Endothelial cell of umbilical vein (primary cell): Measurements from ENCODE around the gene POLA1. TPM values are rescaled to one million over a fixed set of nuclear protein-coding genes. Genes with fewer than 3 reads are reported as not detected.

Experiments
- BruUV-seq: library from RNA; stranded (reverse); fragments of 400-500 nt; replicated peaks from 2 replicates; lab custom pipeline; 2021; lab: Mats Ljungman, UMichigan
- CTCF ChIA-PET: fragments of 300-600, 350-600 bp; sonication (Branson Sonifier 250); formaldehyde crosslinking; loops from one replicate; lab custom pipeline; 2021; ENCODE audit warnings: antibody characterized with exemption, inconsistent platforms; lab: Charles Lee
- POLR2A ChIA-PET: fragments of 300-600, 350-600 bp; sonication (Branson Sonifier 250); formaldehyde crosslinking; loops from one replicate; lab custom pipeline; 2021; ENCODE audit warnings: antibody characterized with exemption, inconsistent platforms; lab: Charles Lee
- DNase-seq: peaks from one replicate; pipeline ENCODE4 v3.0.0-alpha.2; 2011; ENCODE audit warnings: low read depth, low spot score
- FAIRE-seq: peaks from 2 replicates; lab custom pipeline; 2011; peaks lifted over from hg19 to GRCh38; lab: Jason Lieb, UNC
- H2AFZ ChIP-seq: 2 replicates; pipeline ENCODE4 v1.6.0; 2012; ENCODE audit warnings: low read depth, low read length, control low read depth, inconsistent platforms
- H3K27ac ChIP-seq: 2 replicates; pipeline ENCODE4 v1.5.1; 2011; ENCODE audit warnings: low read depth, mild to moderate bottlenecking, control low read depth, low read length, moderate library complexity; ENCODE audit not compliant: insufficient read depth
- H3K27me3 ChIP-seq, 2 experiments: 2 replicates each; pipeline versions ENCODE4 v1.6.0 to v1.6.1; 2011; ENCODE audit warnings: low read length in 2 of 2, mixed read lengths in 1 of 2; ENCODE audit not compliant: control insufficient read depth in 2 of 2, insufficient read depth in 2 of 2
- H3K36me3 ChIP-seq, 2 experiments: 2 replicates in 1 of 2; 3 replicates in 1 of 2; pipeline ENCODE4 v1.5.1; 2011; ENCODE audit warnings: low read length in 2 of 2, mild to moderate bottlenecking in 1 of 2, moderate library complexity in 1 of 2; ENCODE audit not compliant: control insufficient read depth in 2 of 2, insufficient read depth in 2 of 2; ENCODE audit errors: extremely low read depth in 1 of 2
- H3K4me1 ChIP-seq: 3 replicates; pipeline ENCODE4 v1.5.1; 2011; ENCODE audit warnings: mild to moderate bottlenecking, low read length; ENCODE audit not compliant: control insufficient read depth, insufficient read depth; ENCODE audit errors: extremely low read depth
- H3K4me2 ChIP-seq: 2 replicates; pipeline ENCODE4 v1.6.1; 2011; ENCODE audit warnings: low read length, control low read depth, mixed read lengths; ENCODE audit not compliant: insufficient read depth
- H3K4me3 ChIP-seq, 3 experiments: fragments of 200-600 bp in 1 of 3; sonication (generic), shearing (Covaris generic) in 1 of 3; replicated peaks in 1 of 3; 2 replicates each; pipeline ENCODE4 v1.5.1; 2011 to 2016; ENCODE audit warnings: control low read depth in 3 of 3, low read length in 3 of 3, mild to moderate bottlenecking in 2 of 3, inconsistent platforms in 1 of 3, low read depth in 1 of 3, moderate library complexity in 1 of 3; ENCODE audit not compliant: insufficient read depth in 1 of 3
- H3K79me2 ChIP-seq: 2 replicates; pipeline ENCODE4 v1.6.0; 2012; ENCODE audit warnings: low read length, inconsistent platforms; ENCODE audit not compliant: control insufficient read depth, insufficient read depth
- H3K9ac ChIP-seq: replicated peaks from 2 replicates; pipeline ENCODE3; 2011; ENCODE audit warnings: low read length, control low read depth; ENCODE audit not compliant: insufficient read depth; ENCODE audit errors: extremely low read depth
- H3K9me1 ChIP-seq: replicated peaks from 3 replicates; pipeline ENCODE4 v1.6.0; 2011; ENCODE audit warnings: mild to moderate bottlenecking, low read length; ENCODE audit not compliant: control insufficient read depth, insufficient read depth; ENCODE audit errors: extremely low read depth
- H3K9me3 ChIP-seq: replicated peaks from 2 replicates; pipeline ENCODE4 v1.5.1; 2012; ENCODE audit warnings: low read length, inconsistent platforms; ENCODE audit not compliant: control insufficient read depth, insufficient read depth
- H4K20me1 ChIP-seq: replicated peaks from 2 replicates; pipeline ENCODE3; 2011; ENCODE audit warnings: mild to moderate bottlenecking, low read length; ENCODE audit not compliant: control insufficient read depth, insufficient read depth; ENCODE audit errors: extremely low read depth
- CTCF ChIP-seq, 2 donors: IDR thresholded peaks; 1 replicate in 1 of 2; 2 replicates in 1 of 2; pipeline ENCODE4 v1.5.1; 2011; ENCODE audit warnings: low read length in 2 of 2, mild to moderate bottlenecking in 2 of 2, moderate library complexity in 2 of 2, control low read depth in 1 of 2, inconsistent platforms in 1 of 2, low read depth in 1 of 2; ENCODE audit not compliant: insufficient read depth in 1 of 2; ENCODE audit errors: extremely low read depth in 1 of 2
- FOS ChIP-seq: IDR thresholded peaks from 2 replicates; pipeline ENCODE4 v1.6.1; 2011; ENCODE audit warnings: mild to moderate bottlenecking, low read length, moderate library complexity, borderline replicate concordance; ENCODE audit not compliant: insufficient read depth
- JUN ChIP-seq: IDR thresholded peaks from 2 replicates; pipeline ENCODE4 v1.6.1; 2011; ENCODE audit warnings: borderline replicate concordance, low read depth; ENCODE audit not compliant: insufficient read length, insufficient read depth
- MAX ChIP-seq: IDR thresholded peaks from 2 replicates; pipeline ENCODE4 v1.6.1; 2011; ENCODE audit not compliant: insufficient read depth, insufficient read length
- MYC ChIP-seq: IDR thresholded peaks from one replicate; pipeline ENCODE4 v1.6.1; 2011; ENCODE audit warnings: mild to moderate bottlenecking, low read depth, low read length
- POLR2AphosphoS5 ChIP-seq: IDR thresholded peaks from 2 replicates; pipeline ENCODE4 v1.6.1; 2012; ENCODE audit warnings: low read depth, mild to moderate bottlenecking, control low read depth, low read length, moderate library complexity; ENCODE audit not compliant: insufficient read depth
- dilution Hi-C: fragments of 300-500 bp; cut with MboI; formaldehyde crosslinking; loops from one replicate; pipeline ENCODE4 v1.15.0; 2019; ENCODE audit warnings: low sequenced_read_pairs; ENCODE audit not compliant: extremely low pct_ligation_motif_present
- intact Hi-C: fragments of 100-400 bp; cut with micrococcal nuclease; formaldehyde crosslinking; loops from one replicate; pipeline ENCODE4 v1.10.0; 2022
- polyA plus RNA-seq, 4 experiments: library from polyadenylated mRNA; depleted of rRNA in 3 of 4; stranded (reverse) in 3 of 4; unstranded in 1 of 4; fragments of >200 nt; gene quantifications; 2 replicates each; pipeline versions ENCODE4 v1.2.1 to v1.2.3, GENCODE V29; 2011 to 2012; ENCODE audit warnings: missing spikeins in 1 of 4
- total RNA-seq: library from RNA; stranded (reverse); gene quantifications from 2 replicates; pipeline ENCODE4 v1.2.3, GENCODE V29; 2021

POLA1 gene
- total and polyA plus RNA-seq, 2 donors (not counting 3 experiments of a cell fraction or from before 2014, with no cell fraction given): 1.8 to 18.6 TPM

DNA sequence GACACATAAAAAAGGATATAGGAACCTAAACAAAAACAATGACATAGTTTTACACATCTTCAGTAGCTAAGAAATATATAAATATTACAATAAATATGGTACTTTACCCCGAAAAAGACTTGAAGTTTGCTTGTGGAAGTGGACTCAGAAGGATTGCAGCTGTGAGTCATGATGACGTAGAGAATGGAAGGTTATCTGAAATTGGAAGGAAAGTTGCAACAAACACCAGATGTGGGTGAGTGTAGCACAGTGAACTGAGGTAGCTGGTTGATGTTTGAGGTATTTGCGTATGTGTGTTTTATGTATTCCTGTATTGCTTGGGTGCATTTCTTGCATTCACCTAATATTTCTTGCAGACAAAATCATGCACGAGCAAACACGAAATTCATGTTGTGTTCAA, 209.1 kb downstream of the POLA1 start:
- no TSS peak for BruUV-seq
- no peaks in the 10 kb centered on the region for H3K27me3 ChIP-seq
- no peaks in the 10 kb centered on the region for H4K20me1 ChIP-seq
- dilution Hi-C loops (no loop called here), intact Hi-C loops (no loop called here)
- no peak overlapping the region for H3K4me2 ChIP-seq
- POLR2A ChIA-PET: no interaction called here
- no peaks in the 10 kb centered on the region for H3K9me1 ChIP-seq
- H3K27ac ChIP-seq: no peak overlapping the region
- no peak overlapping the region for H3K9ac ChIP-seq
- no peaks in the 10 kb centered on the region for H3K79me2 ChIP-seq
- H3K36me3 ChIP-seq: no peaks in the 10 kb centered on the region
- H2AFZ ChIP-seq: no peak overlapping the region
- CTCF ChIA-PET: interaction anchor here (1.3 kb wide), 1 partner anchor 64 kb away, joined by 4 read pairs; no protein-coding TSS in a partner anchor
- no peak for FAIRE-seq
- no peak overlapping the region for H3K4me3 ChIP-seq
- H3K4me1 ChIP-seq: no peaks in the 10 kb centered on the region
- peak; percentile 3 for DNase-seq
- TF ChIP-seq MYC (no peak), FOS (peak; percentile 14)
- H3K9me3 ChIP-seq: no peaks in the 10 kb centered on the region

GRCh38 chrX:24918715-24919114, 225.0 kb downstream of the POLA1 start:
- DNase-seq: no peak
- FAIRE-seq: no peak
- intact Hi-C loops: no loop called here
- CTCF ChIA-PET: interaction anchor here (0.7 kb wide), 1 partner anchor 80 kb away, joined by 3 read pairs; no protein-coding TSS in a partner anchor
- no peak overlapping the region for H2AFZ ChIP-seq
- no peaks in the 10 kb centered on the region for H3K27me3 ChIP-seq
- H3K27ac ChIP-seq: no peak overlapping the region
- H3K4me2 ChIP-seq: no peak overlapping the region
- no peak overlapping the region for H3K4me3 ChIP-seq
- no peaks in the 10 kb centered on the region for H3K4me1 ChIP-seq
- dilution Hi-C loops: no loop called here
- H3K9me1 ChIP-seq: no peaks in the 10 kb centered on the region
- POLR2A ChIA-PET: no interaction called here
- H3K79me2 ChIP-seq: no peaks in the 10 kb centered on the region
- no peaks in the 10 kb centered on the region for H3K36me3 ChIP-seq
- no peaks in the 10 kb centered on the region for H3K9me3 ChIP-seq
- no TSS peak for BruUV-seq
- no peaks in the 10 kb centered on the region for H4K20me1 ChIP-seq
- H3K9ac ChIP-seq: no peak overlapping the region
- no peak for TF ChIP-seq POLR2AphosphoS5
- no peak for TF ChIP-seq MAX
- TF ChIP-seq JUN: no peak
- TF ChIP-seq CTCF (IDR thresholded peaks at IDR 0.05; ENCODE audit: extremely low read depth in 1 of 2, insufficient read depth in 1 of 2, low read depth in 1 of 2, low read length in 2 of 2): no peak
